NCI-H1048 (cell line): ENCODE results near the gene CCR4.
"Not testable (repeated sequence)": the region's sequence is repeated elsewhere in the genome, so short reads cannot be mapped to it uniquely, and the experiment has no call there.

Experiments
- DNase-seq: peaks from one replicate; lab custom pipeline; 2025; lab: John Stamatoyannopoulos, UW

The CCR4 gene

DNA sequence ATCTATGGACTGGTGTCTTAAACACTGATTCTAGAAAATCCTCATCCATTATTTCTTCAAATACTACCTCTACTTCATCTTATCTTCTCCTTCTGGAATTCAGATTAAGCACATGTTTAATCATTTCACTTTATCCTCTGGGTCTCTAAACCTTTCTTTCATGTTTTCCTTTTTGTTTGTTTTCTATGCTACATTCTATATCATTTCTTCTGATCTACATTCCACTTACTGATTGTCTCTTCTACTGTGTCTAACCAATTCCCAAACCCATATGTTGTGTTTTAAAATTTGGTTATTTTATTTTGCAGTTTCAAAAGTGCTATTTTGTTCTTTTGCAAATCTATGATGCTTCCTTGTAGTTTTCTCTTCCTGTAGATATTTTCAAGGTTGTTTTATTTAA, 31.7 kb downstream of the CCR4 start:
- no peak for DNase-seq

DNA sequence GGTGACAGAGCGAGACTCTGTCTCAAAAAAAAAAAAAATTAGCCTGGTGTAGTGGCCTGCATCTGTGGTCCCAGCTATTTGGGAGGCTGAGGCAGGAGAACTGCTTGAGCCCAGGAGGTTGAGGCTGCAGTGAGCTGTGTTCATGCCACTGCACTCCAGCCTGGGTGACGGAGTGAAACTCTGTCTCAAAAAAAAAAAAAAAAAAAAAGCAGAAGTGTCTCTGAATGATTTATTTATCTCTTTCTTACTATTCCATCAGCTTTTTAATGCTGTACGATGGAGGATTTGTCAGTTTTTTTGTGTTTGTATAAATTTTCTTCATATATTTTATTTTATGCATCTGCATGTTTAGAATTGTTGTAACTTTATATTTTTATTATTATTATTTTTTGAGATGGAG, 33.5 kb downstream of the CCR4 start:
- not testable (repeated sequence) for DNase-seq

- no peak for DNase-seq
These were observed 37.7 kb downstream of the CCR4 start for GRCh38 chr3:32989171-32989570.

GRCh38 chr3:32990116-32990515, 38.7 kb downstream of the CCR4 start:
- no peak for DNase-seq

GRCh38 chr3:32991781-32992180, 40.3 kb downstream of the CCR4 start:
- no peak for DNase-seq

GRCh38 chr3:32992310-32992686, 40.9 kb downstream of the CCR4 start:
- DNase-seq, result no peak

DNA sequence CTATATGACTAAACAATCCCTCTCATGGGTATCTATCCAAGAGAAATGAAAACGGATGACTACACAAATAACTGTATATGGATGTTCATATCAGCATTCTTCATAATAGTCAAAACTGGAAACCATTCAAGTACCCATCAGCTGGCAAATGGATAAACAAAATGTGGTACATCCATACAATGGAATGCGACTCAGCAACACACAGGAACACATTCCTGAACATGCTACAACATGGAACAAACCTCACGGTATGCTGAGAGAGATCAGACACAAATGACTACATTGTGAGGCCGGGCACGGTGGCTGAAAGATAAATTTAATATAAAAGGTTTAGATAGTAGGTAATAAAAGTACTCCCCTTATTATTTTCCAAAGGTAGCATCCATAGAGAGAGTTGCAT, 42.6 kb downstream of the CCR4 start:
- no peak for DNase-seq

DNA sequence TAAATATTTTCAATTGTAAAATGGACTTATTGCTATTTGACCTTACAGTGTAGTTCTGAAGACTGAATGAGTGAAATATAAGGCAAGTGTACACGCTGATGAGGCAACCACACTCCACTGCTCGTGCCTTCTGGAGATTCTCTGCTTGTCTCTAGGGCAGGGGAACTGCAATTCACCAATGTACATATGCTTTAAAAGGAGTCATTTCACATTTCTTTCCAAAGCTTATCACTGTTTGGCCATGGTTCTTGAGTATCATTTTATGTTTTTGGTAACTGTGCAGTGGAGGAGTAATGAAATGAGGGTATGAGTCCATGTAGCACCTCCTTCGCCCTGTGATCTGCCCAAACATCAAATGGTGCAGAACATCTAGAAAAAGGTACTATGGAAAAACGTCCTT, 43.7 kb downstream of the CCR4 start:
- DNase-seq, result no peak

DNA sequence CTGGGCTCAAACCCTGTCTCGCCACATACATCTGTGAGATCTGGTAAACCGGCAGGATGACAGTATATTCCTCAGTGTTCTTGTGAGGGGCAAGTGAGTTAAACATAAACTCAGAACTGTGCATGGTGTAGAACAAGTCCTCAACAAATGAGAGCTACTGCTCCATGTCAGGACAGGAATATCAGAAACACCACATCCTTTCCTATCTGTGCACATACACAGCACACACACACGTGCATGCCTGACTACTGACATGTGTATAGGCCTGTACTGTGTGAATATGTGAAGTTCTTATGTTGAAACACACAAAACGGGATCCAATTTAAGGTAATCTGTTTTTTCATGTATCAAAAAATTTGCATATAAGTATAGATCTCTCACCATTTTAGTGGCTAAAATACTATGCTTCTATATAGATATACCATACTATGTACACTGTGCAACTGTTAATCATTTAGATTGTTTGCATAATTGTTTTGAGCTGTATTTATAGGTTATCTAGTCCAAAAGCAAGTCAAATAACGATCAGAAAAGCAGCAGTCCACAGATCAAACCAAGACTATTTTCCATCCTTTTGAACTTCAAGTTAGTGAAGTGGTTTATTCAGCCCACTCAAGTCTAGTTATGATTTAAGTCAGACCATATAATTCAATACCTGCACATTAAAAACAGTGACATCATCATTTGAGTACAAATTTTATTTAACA, 44.8 kb downstream of the CCR4 start:
- DNase-seq, result no peak

GRCh38 chr3:32996755-32997091, 45.3 kb downstream of the CCR4 start:
- no peak for DNase-seq

- DNase-seq, result no peak
These were observed 47.4 kb downstream of the CCR4 start for GRCh38 chr3:32998631-32999451.

- no peak for DNase-seq
These were observed 49.4 kb downstream of the CCR4 start for GRCh38 chr3:33000691-33001385.

- DNase-seq, result no peak
These were observed 50.4 kb downstream of the CCR4 start for GRCh38 chr3:33001889-33002288.

GRCh38 chr3:33003308-33003707, 51.9 kb downstream of the CCR4 start:
- DNase-seq, result no peak

- no peak for DNase-seq
These were observed 52.8 kb downstream of the CCR4 start for GRCh38 chr3:33004205-33004604.

GRCh38 chr3:33004961-33005360, 53.5 kb downstream of the CCR4 start:
- no peak for DNase-seq
